K562 treated with DMSO at 1 percent for 4 hours (cell line): Measurements from ENCODE around the gene EMCN. TPM values are rescaled to one million over a fixed set of nuclear protein-coding genes. Genes with fewer than 3 reads are reported as not detected.

Experiments
- total RNA-seq: library from RNA; unstranded; fragments of 300-600 nt; gene quantifications from 2 replicates; pipeline ENCODE4 v1.2.3, GENCODE V29; 2022; ENCODE audit not compliant: insufficient read depth

Gene EMCN, protein sequence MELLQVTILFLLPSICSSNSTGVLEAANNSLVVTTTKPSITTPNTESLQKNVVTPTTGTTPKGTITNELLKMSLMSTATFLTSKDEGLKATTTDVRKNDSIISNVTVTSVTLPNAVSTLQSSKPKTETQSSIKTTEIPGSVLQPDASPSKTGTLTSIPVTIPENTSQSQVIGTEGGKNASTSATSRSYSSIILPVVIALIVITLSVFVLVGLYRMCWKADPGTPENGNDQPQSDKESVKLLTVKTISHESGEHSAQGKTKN
- total RNA-seq, result not detected in 2 replicates

DNA sequence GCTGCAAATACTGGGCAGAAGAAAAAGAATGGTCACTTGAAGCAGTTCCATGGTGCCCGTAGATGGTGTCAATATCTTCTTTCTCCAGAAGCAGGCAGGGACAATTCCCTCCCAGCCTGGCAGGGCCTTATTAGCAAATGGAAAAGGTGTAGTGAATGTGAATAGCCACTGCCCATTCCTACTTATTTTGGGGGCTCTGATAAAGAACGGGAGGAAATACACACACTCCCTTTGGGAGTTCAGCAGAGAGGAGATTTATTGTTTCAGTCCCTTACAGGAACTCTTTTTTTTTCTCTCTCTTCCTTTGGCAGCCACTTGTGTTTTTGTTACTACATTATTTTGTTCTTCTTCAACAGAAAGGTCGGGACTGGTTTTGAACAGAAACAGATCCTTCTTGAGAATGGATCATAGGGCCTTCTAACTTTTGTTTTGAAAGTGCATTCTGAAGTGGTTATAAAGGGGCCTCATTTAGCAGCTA lies at the start of gene EMCN:
Gene EMCN, minus strand, starts transcription at position 159 of the 478 bp plus-strand sequence. Its CDS starts 108 bp downstream, at position 51.

